Activated CD4-positive, alpha-beta T cell treated with anti-CD3 and anti-CD28 coated beads for 36 hours (primary cell): ENCODE measurements around the gene RPLP1. TPM values are rescaled to one million over a fixed set of nuclear protein-coding genes. Genes with fewer than 3 reads are reported as not detected.

Experiments
- ATAC-seq: fragments of 200-7000 bp; cut with Tn5 transposase; one replicate; pipeline ENCODE4 v1.10.0; 2021; ENCODE audit warnings: mild to moderate bottlenecking, moderate library complexity
- CTCF ChIA-PET: fragments of 350-600 bp; sonication (Branson Sonifier 250); formaldehyde crosslinking; loops from one replicate; lab custom pipeline; 2021; ENCODE audit warnings: antibody characterized with exemption; lab: Charles Lee
- POLR2A ChIA-PET: fragments of 350-600 bp; sonication (Branson Sonifier 250); formaldehyde crosslinking; loops from one replicate; lab custom pipeline; 2021; ENCODE audit warnings: antibody characterized with exemption, inconsistent platforms; lab: Charles Lee
- DNase-seq: peaks from one replicate; pipeline ENCODE4 v3.0.0-alpha.2; 2020
- H3K27ac Mint-ChIP-seq: one replicate; pipeline ENCODE4 v1.8.0; 2021; ENCODE audit warnings: mixed read lengths
- H3K27me3 Mint-ChIP-seq: one replicate; pipeline ENCODE4 v1.8.0; 2021; ENCODE audit warnings: mixed read lengths
- H3K36me3 Mint-ChIP-seq: one replicate; pipeline ENCODE4 v1.8.0; 2021; ENCODE audit warnings: low read depth, mixed read lengths
- H3K4me1 Mint-ChIP-seq: one replicate; pipeline ENCODE4 v1.8.0; 2021; ENCODE audit warnings: mixed read lengths
- H3K4me3 Mint-ChIP-seq: one replicate; pipeline ENCODE4 v1.8.0; 2021; ENCODE audit warnings: mild to moderate bottlenecking, moderate library complexity, mixed read lengths
- H3K9me3 Mint-ChIP-seq: one replicate; pipeline ENCODE4 v1.8.0; 2021; ENCODE audit warnings: low read depth, mixed read lengths
- intact Hi-C, 2 experiments: fragments of 100-400 bp; cut with DNase I in 1 of 2; cut with micrococcal nuclease in 1 of 2; formaldehyde crosslinking; loops; one replicate each; pipeline versions ENCODE4 v1.14.2 to v1.15.1; 2022 to 2024; cut with DNase I, micrococcal nuclease
- total RNA-seq, 2 experiments: library from RNA; stranded (reverse); gene quantifications; one replicate each; pipeline ENCODE4 v1.2.3, GENCODE V29; 2021

RPLP1 gene
- total RNA-seq, 2 experiments from 2014 or later, result 1,576 to 2,330 TPM

DNA sequence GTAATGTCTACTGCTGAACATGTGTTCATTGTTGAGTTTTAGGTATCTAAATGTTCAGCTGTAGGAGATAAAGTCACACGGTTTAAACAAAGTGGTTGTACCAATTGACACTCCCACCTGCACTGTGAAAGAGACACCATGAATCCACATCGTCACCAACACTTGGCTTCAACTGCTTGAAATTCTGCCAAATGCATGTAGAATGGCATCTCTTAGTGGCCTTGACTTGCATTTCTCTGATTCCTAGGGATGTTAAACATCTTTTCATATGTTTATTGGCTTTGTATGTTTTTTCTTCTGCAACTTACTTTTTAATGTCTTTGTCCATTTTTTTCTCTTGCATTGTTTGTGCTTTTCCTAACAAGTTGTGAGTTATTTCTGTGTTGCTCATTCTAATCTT is 43.4 kb downstream of the RPLP1 start:
- Mint-ChIP-seq H3K27me3 (no peaks in the 10 kb centered on the region), H3K4me3 (no peak overlapping the region), H3K9me3 (no peaks in the 10 kb centered on the region), H3K27ac (no peak overlapping the region), H3K4me1 (peaks cover 12% of the 10 kb centered on the region), H3K36me3 (no peaks in the 10 kb centered on the region)
- no peak for DNase-seq
- CTCF ChIA-PET, result no interaction called here
- intact Hi-C loops, result no loop called here
- POLR2A ChIA-PET, result no interaction called here
- ATAC-seq, result no peak

- Mint-ChIP-seq H3K4me1 (peaks cover 12% of the 10 kb centered on the region), H3K27me3 (no peaks in the 10 kb centered on the region), H3K9me3 (no peaks in the 10 kb centered on the region), H3K4me3 (no peak overlapping the region), H3K27ac (no peak overlapping the region), H3K36me3 (no peaks in the 10 kb centered on the region)
- POLR2A ChIA-PET, result no interaction called here
- DNase-seq (peak; percentile 16), ATAC-seq (peak; percentile 82)
- CTCF ChIA-PET, result no interaction called here
- intact Hi-C loops, result no loop called here
Measured at GRCh38 chr15:69497076-69497475, 44.5 kb downstream of the RPLP1 start.

DNA sequence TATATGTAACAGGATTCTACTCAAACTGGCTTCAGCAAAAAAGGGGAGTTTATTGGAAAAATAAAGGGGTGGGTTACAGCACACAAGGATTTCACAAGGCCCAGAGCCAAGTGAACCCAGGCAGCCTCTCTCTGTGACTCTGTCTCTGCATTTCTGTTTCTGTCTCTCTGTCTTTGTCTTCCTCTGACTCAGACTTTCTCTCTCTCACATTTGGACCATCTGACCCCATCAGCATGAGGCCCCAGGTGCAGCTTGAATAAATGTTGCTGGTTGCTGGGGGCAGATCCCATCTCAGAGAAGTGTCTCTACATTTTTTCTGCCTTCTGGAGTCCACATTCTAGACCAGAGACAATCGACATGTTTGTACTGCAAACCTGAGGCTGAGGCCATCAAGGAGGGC is 45.0 kb downstream of the RPLP1 start:
- no peak overlapping the region for H3K27ac Mint-ChIP-seq
- no peaks in the 10 kb centered on the region for H3K9me3 Mint-ChIP-seq
- CTCF ChIA-PET, result no interaction called here
- no peaks in the 10 kb centered on the region for H3K27me3 Mint-ChIP-seq
- POLR2A ChIA-PET, result no interaction called here
- no peaks in the 10 kb centered on the region for H3K36me3 Mint-ChIP-seq
- peak; percentile 74 for ATAC-seq
- intact Hi-C loops, result no loop called here
- peak; percentile 12 for DNase-seq
- H3K4me1 Mint-ChIP-seq, result peaks cover 12% of the 10 kb centered on the region
- H3K4me3 Mint-ChIP-seq, result no peak overlapping the region

DNA sequence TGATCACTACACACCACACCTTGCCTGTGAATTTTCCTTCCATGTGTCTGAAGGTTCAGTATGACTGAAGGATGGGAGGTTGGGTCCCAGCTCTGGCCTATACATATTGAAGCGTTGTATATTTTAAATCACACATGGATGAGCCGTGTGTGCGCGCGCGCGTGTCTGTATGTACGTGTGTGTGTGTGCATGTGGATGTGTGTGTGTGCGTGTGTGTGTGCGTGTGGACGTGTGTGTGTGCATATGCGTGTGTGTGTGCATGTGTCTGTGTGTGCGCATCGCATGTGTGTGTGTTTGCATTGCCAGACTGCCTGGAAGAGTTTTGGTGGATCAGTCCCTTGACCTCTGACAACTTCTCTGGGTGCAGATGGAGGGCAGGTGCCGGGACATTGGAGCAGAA is 45.7 kb downstream of the RPLP1 start:
- H3K4me1 Mint-ChIP-seq, result peaks cover 12% of the 10 kb centered on the region
- no peak overlapping the region for H3K27ac Mint-ChIP-seq
- ChIA-PET CTCF (no interaction called here), POLR2A (no interaction called here)
- ATAC-seq (no peak), DNase-seq (no peak)
- H3K4me3 Mint-ChIP-seq, result no peak overlapping the region
- H3K27me3 Mint-ChIP-seq, result no peaks in the 10 kb centered on the region
- no peaks in the 10 kb centered on the region for H3K36me3 Mint-ChIP-seq
- intact Hi-C loops, result no loop called here
- H3K9me3 Mint-ChIP-seq, result no peaks in the 10 kb centered on the region

- Mint-ChIP-seq H3K4me3 (no peak overlapping the region), H3K36me3 (no peaks in the 10 kb centered on the region), H3K4me1 (peaks cover 12% of the 10 kb centered on the region), H3K9me3 (no peaks in the 10 kb centered on the region), H3K27ac (no peak overlapping the region), H3K27me3 (no peaks in the 10 kb centered on the region)
- ATAC-seq, result no peak
- ChIA-PET POLR2A (no interaction called here), CTCF (interaction anchor here (0.7 to 0.9 kb wide), 2 partner anchors 1145 to 1224 kb away, joined by 3 to 4 read pairs; no protein-coding TSS in a partner anchor)
- DNase-seq, result no peak
- intact Hi-C loops, result no loop called here
Measured at GRCh38 chr15:69498987-69499386, 46.4 kb downstream of the RPLP1 start.

- ATAC-seq (no peak), DNase-seq (no peak)
- H3K36me3 Mint-ChIP-seq, result no peaks in the 10 kb centered on the region
- H3K4me3 Mint-ChIP-seq, result no peak overlapping the region
- H3K27me3 Mint-ChIP-seq, result no peaks in the 10 kb centered on the region
- no peak overlapping the region for H3K27ac Mint-ChIP-seq
- peaks cover 12% of the 10 kb centered on the region for H3K4me1 Mint-ChIP-seq
- H3K9me3 Mint-ChIP-seq, result no peaks in the 10 kb centered on the region
- CTCF ChIA-PET, result interaction anchor here (0.5 to 0.9 kb wide), 4 partner anchors 11 to 1223 kb away, joined by 3 to 4 read pairs (median 3); no protein-coding TSS in a partner anchor
- intact Hi-C loops, result no loop called here
- POLR2A ChIA-PET, result no interaction called here
Measured at GRCh38 chr15:69499521-69500211, 47.0 kb downstream of the RPLP1 start.

- Mint-ChIP-seq H3K27me3 (no peaks in the 10 kb centered on the region), H3K36me3 (no peaks in the 10 kb centered on the region), H3K4me1 (peaks cover 12% of the 10 kb centered on the region), H3K9me3 (no peaks in the 10 kb centered on the region), H3K4me3 (no peak overlapping the region), H3K27ac (no peak overlapping the region)
- no peak for ATAC-seq
- ChIA-PET POLR2A (no interaction called here), CTCF (interaction anchor here (0.8 kb wide), 1 partner anchor 37 kb away, joined by 3 read pairs; no protein-coding TSS in a partner anchor)
- DNase-seq, result no peak
- intact Hi-C loops, result no loop called here
Measured at GRCh38 chr15:69500339-69500738, 47.7 kb downstream of the RPLP1 start.

- Mint-ChIP-seq H3K27me3 (no peaks in the 10 kb centered on the region), H3K4me3 (no peak overlapping the region), H3K27ac (no peak overlapping the region), H3K36me3 (no peaks in the 10 kb centered on the region), H3K9me3 (no peaks in the 10 kb centered on the region), H3K4me1 (peaks cover 12% of the 10 kb centered on the region)
- ChIA-PET CTCF (no interaction called here), POLR2A (no interaction called here)
- intact Hi-C loops, result no loop called here
- no peak for DNase-seq
- no peak for ATAC-seq
Measured at GRCh38 chr15:69501456-69501855, 48.8 kb downstream of the RPLP1 start.

DNA sequence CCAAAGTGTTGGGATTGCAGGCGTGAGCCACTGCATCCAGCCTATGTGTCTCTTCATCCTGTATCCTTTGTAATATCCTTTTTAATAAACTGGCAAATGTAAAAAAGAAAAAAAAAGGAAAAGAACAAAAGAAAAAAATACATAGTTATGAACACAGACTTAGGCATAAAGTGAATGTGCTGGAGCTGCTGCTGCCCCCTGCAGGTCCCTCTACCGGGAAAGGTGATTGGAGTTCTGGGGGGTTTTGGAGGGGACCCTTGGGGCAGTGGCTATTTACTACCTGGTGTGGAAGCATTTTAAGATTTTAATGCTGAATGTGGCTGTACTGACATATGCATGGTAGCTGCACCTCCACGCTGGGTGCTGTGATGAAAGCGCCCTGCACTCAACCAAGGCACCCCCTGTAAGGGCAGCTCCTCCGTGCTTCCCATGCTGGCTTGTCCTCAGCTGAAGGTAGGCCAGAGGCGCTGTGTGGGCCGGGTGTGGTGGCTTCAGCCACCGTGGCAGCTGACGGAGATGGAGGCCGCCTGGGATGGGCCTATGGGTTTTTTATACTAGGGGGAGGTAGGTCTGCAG is 49.9 kb downstream of the RPLP1 start:
- H3K27ac Mint-ChIP-seq, result no peak overlapping the region
- POLR2A ChIA-PET, result no interaction called here

GRCh38 chr15:69504352-69505040 is 51.9 kb downstream of the RPLP1 start:
- DNase-seq (no peak), ATAC-seq (no peak)
- CTCF ChIA-PET, result interaction anchor here (0.7 to 1.3 kb wide), 3 partner anchors 12 to 145 kb away, joined by 3 to 4 read pairs (median 4); no protein-coding TSS in a partner anchor
- intact Hi-C loops, result no loop called here
- POLR2A ChIA-PET, result no interaction called here
- Mint-ChIP-seq H3K27ac (no peak overlapping the region), H3K27me3 (no peaks in the 10 kb centered on the region), H3K36me3 (no peaks in the 10 kb centered on the region), H3K4me3 (no peak overlapping the region), H3K9me3 (no peaks in the 10 kb centered on the region), H3K4me1 (no peaks in the 10 kb centered on the region)

More for the DNA sequence above, 49.9 kb downstream of the RPLP1 start:
- DNase-seq (no peak), ATAC-seq (no peak)
- Mint-ChIP-seq H3K36me3 (no peaks in the 10 kb centered on the region), H3K27me3 (no peaks in the 10 kb centered on the region), H3K4me3 (no peak overlapping the region), H3K4me1 (peaks cover 6% of the 10 kb centered on the region), H3K9me3 (no peaks in the 10 kb centered on the region)
- CTCF ChIA-PET, result interaction anchor here (0.5 to 1.3 kb wide), 4 partner anchors 12 to 1961 kb away, joined by 3 to 10 read pairs (median 5); no protein-coding TSS in a partner anchor
- intact Hi-C loops, result no loop called here
